SJCRH30 (cell line): ENCODE results near the gene SOX15. TPM values are rescaled to one million over a fixed set of nuclear protein-coding genes. Genes with fewer than 3 reads are reported as not detected.
"Not testable (repeated sequence)": the region's sequence is repeated elsewhere in the genome, so short reads cannot be mapped to it uniquely, and the experiment has no call there.

ENCODE experiments used
- DNase-seq, 2 experiments: peaks; one replicate each; pipeline ENCODE4 v3.0.0-alpha.2; 2015 to 2020
- H3K27ac ChIP-seq: fragments of 250-450 bp; sonication (Bioruptor Pico); 2 replicates; pipeline ENCODE4 v1.5.1; 2020; ENCODE audit warnings: mild to moderate bottlenecking, moderate library complexity
- H3K27me3 ChIP-seq: fragments of 250-450 bp; sonication (Bioruptor Pico); 2 replicates; pipeline ENCODE4 v1.5.1; 2020; ENCODE audit warnings: mild to moderate bottlenecking, moderate library complexity
- H3K36me3 ChIP-seq: fragments of 250-450 bp; sonication (Bioruptor Pico); 2 replicates; pipeline ENCODE4 v1.5.1; 2020; ENCODE audit warnings: mild to moderate bottlenecking, moderate library complexity
- H3K4me1 ChIP-seq: fragments of 250-450 bp; sonication (Bioruptor Pico); 2 replicates; pipeline ENCODE4 v1.5.1; 2020; ENCODE audit warnings: mild to moderate bottlenecking, moderate library complexity
- H3K4me3 ChIP-seq: fragments of 250-450 bp; sonication (Bioruptor Pico); 2 replicates; pipeline ENCODE4 v1.5.1; 2020; ENCODE audit warnings: mild to moderate bottlenecking, moderate library complexity
- H3K9me3 ChIP-seq: fragments of 250-450 bp; sonication (Bioruptor Pico); replicated peaks from 2 replicates; pipeline ENCODE4 v1.5.1; 2020; ENCODE audit warnings: mild to moderate bottlenecking, moderate library complexity
- total RNA-seq: library from RNA; depleted of rRNA; stranded (reverse); fragments of >200 nt; shearing (Covaris generic); gene quantifications from 2 replicates; pipeline ENCODE4 v1.2.3, GENCODE V29; 2014; rRNA removed

SOX15 gene
- 0.10 and 0.30 TPM in 2 replicates for total RNA-seq

DNA sequence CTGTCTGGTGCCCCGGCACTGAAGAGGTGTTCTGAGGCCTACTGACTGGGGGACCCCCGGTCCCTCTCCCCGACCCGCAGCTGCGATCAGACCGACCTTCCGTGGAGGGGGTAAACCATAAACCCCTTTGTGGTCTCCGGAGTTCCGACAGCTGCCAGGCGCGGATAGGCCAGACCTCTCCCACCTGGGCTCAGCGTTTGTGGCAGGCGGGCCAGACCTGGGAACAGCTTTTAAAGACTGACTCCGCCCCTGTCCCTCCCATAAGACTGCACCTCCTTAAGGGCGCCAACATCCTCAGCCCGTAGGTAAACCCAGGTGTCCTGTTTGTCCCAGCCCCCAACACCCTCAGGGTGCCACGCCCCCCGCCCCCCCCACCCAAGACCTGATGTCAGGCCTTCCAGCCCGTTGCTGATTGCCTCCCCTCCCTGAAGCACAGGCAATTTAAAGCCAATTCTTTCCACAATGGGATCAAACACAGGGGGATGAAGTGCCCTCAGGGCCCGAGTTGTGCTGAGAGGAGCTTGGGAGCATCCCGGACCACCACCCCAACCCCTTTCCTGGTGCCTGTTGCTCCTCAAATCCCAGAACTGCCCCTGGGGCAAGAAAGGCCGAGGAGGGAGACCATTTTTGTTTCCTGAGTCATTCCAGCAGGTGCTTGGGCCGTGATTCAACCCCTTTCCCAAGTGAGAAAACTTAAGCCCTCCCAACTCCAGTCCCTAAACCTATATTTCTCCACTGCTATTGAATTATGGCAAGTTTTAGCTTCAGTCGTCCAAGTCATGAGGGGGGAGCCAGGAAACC, at the start of gene SOX15:
TSS of gene SOX15 (minus strand) at position 204 of the 801 bp plus-strand sequence. CDS start 418 bp downstream, outside the sequence.
- H3K27me3 ChIP-seq = no peaks in the 10 kb centered on the region
- H3K36me3 ChIP-seq = peaks cover 37% of the 10 kb centered on the region

DNA sequence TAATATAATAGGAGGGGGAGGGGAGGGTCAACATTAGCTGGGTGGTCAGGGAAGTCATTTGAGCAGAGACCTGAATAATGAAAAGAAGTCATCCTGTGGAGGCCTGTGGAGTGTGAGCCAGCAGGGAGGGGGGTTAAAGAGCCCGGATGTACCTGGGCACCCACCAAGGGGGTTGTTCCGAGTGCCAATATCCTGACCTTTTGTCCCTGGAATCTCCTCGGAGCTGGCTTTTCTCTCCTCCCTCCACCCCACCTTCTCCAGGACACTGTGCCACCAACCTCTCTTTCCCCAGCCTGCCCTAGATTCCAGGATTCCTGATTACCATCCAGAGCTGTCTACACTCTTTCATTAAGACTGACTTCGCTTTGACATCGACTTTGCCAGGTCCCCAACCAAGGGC, 46.3 kb upstream of the SOX15 start:
- no peaks in the 10 kb centered on the region for H3K4me1 ChIP-seq
- DNase-seq = no peak
- no peak overlapping the region for H3K4me3 ChIP-seq
- H3K9me3 ChIP-seq = no peaks in the 10 kb centered on the region
- no peaks in the 10 kb centered on the region for H3K27me3 ChIP-seq
- no peaks in the 10 kb centered on the region for H3K36me3 ChIP-seq
- no peak overlapping the region for H3K27ac ChIP-seq

More for the DNA sequence above, at the start of gene SOX15:
- Histone ChIP-seq H3K4me1 (0 out of 2 replicates have a peak, but pooled peaks cover 2% of the 10 kb centered on the region), H3K4me3 (no peak within 1 kb of the TSS), H3K9me3 (no peaks in the 10 kb centered on the region), H3K27ac (peak within 1 kb of the TSS; percentile 14; the same call in 1 of the 2 replicates)
- DNase-seq = no peak

DNA sequence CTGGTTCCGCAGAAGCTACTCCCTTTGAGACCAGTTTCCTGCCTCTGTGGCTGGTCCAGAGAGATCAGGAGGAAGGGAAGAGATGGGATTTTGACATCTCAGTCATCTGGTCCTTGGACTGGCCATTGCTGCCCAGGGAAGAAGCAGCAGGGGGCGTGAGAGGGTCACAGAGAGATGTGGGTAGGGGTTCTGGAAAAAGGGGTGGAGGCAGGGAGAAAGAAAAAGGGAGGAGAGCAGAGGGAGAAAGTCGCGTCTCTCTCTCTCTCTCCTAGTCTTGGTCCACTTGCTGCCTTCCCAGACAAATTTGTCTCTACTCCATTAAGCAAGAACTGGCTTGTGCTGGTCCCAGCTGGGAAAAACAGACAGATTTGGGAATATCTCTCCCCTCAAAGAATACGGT, 44.5 kb upstream of the SOX15 start:
- H3K9me3 ChIP-seq = no peaks in the 10 kb centered on the region
- peak; percentile 63 to 70 for DNase-seq
- no peak overlapping the region for H3K27ac ChIP-seq
- H3K4me1 ChIP-seq = no peaks in the 10 kb centered on the region
- no peak overlapping the region for H3K4me3 ChIP-seq
- no peaks in the 10 kb centered on the region for H3K36me3 ChIP-seq
- no peaks in the 10 kb centered on the region for H3K27me3 ChIP-seq

DNA sequence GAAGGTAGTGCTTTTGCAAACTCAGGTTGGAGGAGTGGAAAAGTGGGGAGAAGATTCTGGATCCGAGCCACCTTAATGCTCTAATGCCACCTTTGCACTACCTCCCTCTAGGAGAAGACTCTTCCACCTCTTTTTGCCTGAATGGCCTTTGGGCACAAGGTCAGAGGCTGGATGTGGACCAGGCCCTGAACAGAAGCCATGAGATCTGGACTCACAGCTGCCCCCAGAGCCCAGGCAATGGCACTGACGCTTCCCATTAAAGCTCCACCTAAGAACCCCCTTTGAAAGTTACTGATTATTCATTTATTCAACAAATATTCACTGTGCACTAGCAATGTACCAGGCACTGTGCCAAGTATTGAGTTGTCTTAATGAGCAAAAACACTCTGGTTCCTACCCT, 43.2 kb upstream of the SOX15 start:
- Histone ChIP-seq H3K36me3 (no peaks in the 10 kb centered on the region), H3K9me3 (no peaks in the 10 kb centered on the region), H3K4me3 (no peak overlapping the region), H3K4me1 (no peaks in the 10 kb centered on the region), H3K27me3 (no peaks in the 10 kb centered on the region), H3K27ac (no peak overlapping the region)
- no peak for DNase-seq

DNA sequence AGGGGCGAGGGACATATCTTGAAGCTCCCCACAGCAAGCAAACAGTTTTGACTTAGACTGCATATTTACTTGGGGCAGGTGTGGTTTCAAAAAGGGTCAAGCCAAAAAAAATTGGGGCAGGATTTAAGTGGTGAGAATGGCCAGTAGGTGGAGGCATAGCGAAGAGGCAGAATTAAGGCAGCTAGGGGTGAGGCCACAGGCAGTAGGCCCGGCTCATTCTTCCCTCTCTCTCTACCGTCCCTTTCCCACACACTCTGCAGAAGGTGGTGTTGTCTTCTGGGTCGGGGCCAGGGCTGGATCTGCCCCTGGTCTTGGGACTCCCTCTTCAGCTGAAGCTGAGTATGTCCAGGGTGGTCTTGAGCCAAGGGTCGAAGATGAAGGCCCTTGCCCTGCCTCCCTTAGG, 42.6 kb upstream of the SOX15 start:
- peak; percentile 27 to 48 for DNase-seq
- Histone ChIP-seq H3K27me3 (no peaks in the 10 kb centered on the region), H3K4me3 (no peak overlapping the region), H3K27ac (no peak overlapping the region), H3K36me3 (no peaks in the 10 kb centered on the region), H3K4me1 (no peaks in the 10 kb centered on the region), H3K9me3 (no peaks in the 10 kb centered on the region)

DNA sequence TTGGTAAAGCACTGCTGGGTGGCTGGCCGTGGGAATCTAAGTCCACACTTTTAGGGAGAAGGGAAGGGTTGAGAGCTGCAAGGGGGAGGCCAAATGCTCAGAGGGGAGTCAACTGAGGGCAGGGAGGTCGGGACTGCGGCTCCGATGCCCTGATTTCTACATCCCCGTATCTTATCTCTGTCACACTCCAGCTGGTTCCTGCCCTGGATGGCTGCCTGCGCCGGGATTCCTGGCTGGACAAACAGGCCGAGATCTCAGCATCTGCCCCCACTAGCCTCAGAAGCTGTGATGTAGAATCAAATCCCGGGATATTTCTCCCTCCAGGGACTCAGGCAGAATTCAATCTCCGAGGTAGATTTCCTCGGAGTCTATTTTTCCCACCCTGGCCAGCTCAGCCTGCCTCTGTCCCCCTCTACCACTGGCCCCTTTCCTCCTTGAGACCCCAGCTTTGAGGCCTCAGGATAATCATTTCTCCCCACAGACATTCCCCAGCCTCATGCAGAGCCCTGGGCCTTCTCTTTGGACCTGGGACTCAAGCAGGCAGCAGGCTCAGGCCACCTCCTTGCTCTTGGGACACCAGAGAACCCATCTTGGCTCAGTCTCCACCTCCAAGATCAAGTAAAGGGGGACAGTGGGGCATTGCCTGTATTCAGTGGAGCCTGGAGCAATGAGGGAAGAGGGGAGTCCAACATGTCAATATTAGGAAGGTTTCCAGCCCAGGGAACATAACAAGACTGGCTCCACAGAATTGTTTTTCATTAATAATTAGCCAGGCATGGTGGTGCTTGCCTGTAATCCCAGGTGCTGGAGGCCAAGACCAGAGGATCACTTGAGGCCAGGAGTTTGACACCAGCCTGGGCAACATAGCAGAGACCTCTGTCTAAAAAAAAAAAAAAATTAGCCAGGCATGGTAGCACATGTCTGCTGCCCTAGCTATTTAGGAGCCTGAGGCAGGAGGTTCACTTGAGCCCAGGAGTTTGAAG, 41.8 kb upstream of the SOX15 start:
- no peaks in the 10 kb centered on the region for H3K27me3 ChIP-seq
- no peaks in the 10 kb centered on the region for H3K36me3 ChIP-seq
- H3K4me3 ChIP-seq = no peak overlapping the region
- H3K9me3 ChIP-seq = no peaks in the 10 kb centered on the region
- H3K4me1 ChIP-seq = no peaks in the 10 kb centered on the region
- DNase-seq = no peak
- no peak overlapping the region for H3K27ac ChIP-seq

DNA sequence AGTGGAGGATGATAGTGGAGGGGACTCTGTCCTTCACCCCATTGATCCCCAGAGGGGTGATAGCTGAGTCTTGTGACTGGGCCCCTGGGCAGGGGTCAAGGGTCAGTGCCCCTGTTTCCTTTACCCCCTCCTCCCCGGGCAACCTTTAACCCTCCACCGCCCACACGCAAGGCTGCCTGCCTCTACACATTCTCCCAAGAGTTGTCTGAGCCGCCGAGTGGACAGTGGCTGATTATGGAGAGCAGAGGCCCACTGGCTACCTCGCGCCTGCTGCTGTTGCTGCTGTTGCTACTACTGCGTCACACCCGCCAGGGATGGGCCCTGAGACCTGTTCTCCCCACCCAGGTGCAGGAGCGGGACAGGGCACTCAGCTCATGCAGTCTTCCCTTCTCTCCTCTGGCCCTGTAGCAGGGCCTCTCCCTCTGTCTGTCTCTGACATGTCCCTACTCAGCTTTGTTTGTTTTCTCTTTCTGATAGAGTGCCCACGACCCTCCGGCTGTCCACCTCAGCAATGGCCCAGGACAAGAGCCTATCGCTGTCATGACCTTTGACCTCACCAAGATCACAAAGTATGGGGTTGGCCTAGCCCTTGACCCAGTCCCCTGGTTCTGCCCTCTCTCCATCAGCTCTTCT, 40.2 kb upstream of the SOX15 start, which contains the start of gene SHBG:
TSS of gene SHBG (plus strand) at position 197 of the 633 bp plus-strand sequence. CDS start at position 235, 38 bp downstream.
- Histone ChIP-seq H3K4me1 (no peaks in the 10 kb centered on the region), H3K4me3 (no peak within 1 kb of the TSS), H3K27me3 (no peaks in the 10 kb centered on the region), H3K36me3 (no peaks in the 10 kb centered on the region), H3K27ac (no peak within 1 kb of the TSS), H3K9me3 (no peaks in the 10 kb centered on the region)
- no peak for DNase-seq

DNA sequence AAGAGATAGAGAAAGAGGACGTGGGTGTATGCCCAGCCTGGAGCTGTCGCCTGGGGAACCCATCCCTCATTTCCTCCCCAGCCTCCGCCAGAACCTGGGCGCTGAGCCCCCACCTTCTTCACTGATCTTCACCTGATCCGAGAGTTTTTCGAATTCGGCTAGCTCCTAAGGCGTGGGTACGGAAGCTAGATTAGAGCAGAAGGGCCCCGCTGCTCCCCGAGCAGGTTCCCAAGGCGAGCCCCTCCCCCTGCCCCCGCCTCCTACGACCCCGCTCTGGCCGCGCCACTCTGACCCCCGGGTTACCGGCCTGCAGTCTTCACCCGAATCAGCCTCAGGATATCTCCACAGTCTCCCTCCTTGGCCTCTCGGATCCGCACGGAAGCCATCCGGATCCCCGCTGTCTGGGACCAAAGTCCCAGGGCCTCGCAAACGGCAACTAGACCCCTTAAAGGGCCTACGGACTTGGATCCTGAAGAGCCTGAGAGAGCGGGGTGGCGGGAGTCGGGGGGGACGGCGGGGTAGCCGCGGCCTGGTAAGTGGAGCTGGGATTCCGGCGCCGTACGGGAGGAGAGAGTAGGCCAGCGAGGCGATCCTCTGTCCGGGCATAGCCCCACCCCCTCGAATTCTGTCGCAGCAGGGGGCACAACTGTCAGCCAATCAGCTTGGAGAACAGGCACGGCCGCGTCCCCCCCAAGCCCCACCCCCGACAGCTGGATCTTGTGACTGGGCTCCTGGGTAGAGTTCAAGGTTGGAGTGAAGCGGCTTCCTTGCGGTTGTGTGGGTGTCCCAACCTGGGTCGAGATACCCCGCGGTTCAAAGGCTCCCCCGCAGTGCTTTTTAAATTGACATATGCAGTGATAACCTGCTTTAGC, 37.6 kb upstream of the SOX15 start, which contains the start of gene SAT2:
TSS of gene SAT2 (minus strand) at position 572 of the 872 bp plus-strand sequence. CDS start at position 386, 186 bp downstream.
- H3K4me3 ChIP-seq = peak within 1 kb of the TSS; percentile 77
- H3K9me3 ChIP-seq = no peaks in the 10 kb centered on the region
- DNase-seq = peak; percentile 92 to 94
- no peaks in the 10 kb centered on the region for H3K36me3 ChIP-seq
- H3K27ac ChIP-seq = peak within 1 kb of the TSS; percentile 74
- H3K4me1 ChIP-seq = no peaks in the 10 kb centered on the region
- H3K27me3 ChIP-seq = no peaks in the 10 kb centered on the region

DNA sequence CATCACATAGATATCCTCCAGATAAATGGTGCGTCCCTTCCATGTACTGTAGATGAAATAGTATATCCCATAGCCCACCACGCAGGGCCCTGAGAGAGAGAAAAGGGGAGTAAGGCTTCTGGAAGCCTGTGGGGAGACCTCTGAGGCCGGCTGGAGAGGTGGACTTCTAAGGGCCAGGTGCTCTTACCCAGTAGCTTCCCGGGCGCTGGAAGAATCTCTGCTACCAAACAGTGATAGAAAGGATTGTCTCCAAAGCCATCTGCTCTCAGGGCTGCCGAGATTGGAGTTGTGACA, 37.0 kb upstream of the SOX15 start:
- no peak for DNase-seq
- Histone ChIP-seq H3K36me3 (no peaks in the 10 kb centered on the region), H3K27ac (peak overlapping the region; percentile 74; the same call in 1 of the 2 replicates), H3K27me3 (no peaks in the 10 kb centered on the region), H3K9me3 (no peaks in the 10 kb centered on the region), H3K4me3 (peak overlapping the region; percentile 77), H3K4me1 (no peaks in the 10 kb centered on the region)

DNA sequence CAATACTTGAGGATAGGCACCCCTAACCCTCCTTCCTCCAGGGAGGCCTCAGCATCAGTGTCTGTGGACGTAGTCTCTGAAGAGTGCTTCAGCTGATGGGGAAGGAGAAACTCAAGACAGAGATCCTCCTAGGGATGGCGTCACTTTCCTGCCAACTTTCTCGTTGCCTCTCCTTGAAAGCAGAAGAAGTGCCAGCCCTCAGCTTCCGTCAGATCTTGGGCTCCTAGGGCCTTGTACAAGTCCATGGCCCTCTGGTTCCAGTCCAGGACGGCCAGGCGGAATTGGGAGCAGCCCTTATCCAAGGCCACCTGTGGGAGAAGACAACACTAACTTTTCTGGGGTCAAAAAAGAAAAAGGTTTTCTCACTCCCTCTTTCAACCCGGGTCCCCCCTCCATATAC, 36.4 kb upstream of the SOX15 start:
- Histone ChIP-seq H3K27ac (no peak overlapping the region), H3K4me3 (no peak overlapping the region), H3K4me1 (no peaks in the 10 kb centered on the region), H3K9me3 (no peaks in the 10 kb centered on the region), H3K27me3 (no peaks in the 10 kb centered on the region), H3K36me3 (no peaks in the 10 kb centered on the region)
- no peak for DNase-seq

DNA sequence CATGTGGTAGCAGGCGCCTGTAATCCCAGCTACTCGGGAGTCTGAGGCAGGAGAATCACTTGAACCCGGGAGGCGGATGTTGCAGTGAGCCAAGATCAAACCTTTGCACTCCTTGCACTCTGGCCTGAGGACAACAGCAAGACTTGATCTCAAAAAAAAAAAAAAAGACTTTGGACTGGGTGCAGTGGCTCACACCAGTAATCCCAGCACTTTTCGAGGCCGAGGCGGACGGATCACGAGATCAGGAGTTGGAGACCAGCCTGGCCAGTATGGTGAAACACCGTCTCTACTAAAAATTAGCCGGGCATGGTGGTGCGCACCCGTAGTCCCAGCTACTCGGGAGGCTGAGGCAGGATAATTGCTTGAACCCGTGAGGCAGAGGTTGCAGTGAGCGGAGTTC, 35.9 kb upstream of the SOX15 start:
- DNase-seq, H3K4me3 ChIP-seq, H3K9me3 ChIP-seq, H3K36me3 ChIP-seq, H3K27ac ChIP-seq, H3K4me1 ChIP-seq, H3K27me3 ChIP-seq: not testable (repeated sequence)

DNA sequence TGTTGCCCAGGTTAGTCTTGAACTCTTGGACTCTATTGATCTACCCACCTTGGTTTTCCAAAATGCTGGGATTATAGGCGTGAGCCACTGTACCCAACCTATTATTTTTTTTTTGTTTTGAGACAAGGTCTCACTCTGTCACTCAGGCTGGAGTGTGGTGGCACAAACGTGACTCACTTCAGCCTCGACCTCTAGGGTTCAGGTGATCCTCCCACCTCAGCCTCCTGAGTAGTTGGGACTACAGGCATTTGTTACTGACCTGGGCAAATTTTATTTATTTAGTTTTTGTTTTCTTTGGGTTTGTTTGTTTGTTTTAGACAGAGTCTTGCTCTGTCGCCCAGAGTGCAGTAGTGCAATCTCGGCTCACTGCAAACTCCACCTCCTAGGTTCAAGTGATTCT, 33.8 kb upstream of the SOX15 start:
- H3K36me3 ChIP-seq = no peaks in the 10 kb centered on the region
- no peak overlapping the region for H3K27ac ChIP-seq
- DNase-seq = no peak
- H3K4me1 ChIP-seq = no peaks in the 10 kb centered on the region
- no peak overlapping the region for H3K4me3 ChIP-seq
- H3K9me3 ChIP-seq = no peaks in the 10 kb centered on the region
- H3K27me3 ChIP-seq = no peaks in the 10 kb centered on the region

DNA sequence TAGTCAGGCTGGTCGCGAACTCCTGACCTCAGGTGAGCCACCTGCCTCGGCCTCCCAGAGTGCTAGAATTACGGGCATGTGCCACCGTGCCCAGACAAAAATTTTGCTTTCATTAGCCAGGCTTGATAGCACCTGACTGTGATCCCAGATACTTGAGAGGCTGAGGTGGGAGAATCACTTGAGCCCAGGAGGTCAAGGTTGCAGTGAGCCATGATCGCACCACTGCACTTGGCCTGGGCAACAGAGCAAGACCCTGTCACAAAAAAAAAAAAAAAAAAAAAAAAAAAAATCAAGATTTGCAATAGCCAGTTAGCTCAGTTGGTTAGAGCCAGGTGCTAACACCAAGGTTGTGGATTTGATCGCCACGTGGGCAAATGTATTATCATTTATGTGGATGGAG, 30.9 kb upstream of the SOX15 start:
- Histone ChIP-seq H3K27me3 (no peaks in the 10 kb centered on the region), H3K4me1 (no peaks in the 10 kb centered on the region), H3K9me3 (no peaks in the 10 kb centered on the region), H3K4me3 (no peak overlapping the region), H3K36me3 (no peaks in the 10 kb centered on the region), H3K27ac (no peak overlapping the region)
- DNase-seq = no peak

DNA sequence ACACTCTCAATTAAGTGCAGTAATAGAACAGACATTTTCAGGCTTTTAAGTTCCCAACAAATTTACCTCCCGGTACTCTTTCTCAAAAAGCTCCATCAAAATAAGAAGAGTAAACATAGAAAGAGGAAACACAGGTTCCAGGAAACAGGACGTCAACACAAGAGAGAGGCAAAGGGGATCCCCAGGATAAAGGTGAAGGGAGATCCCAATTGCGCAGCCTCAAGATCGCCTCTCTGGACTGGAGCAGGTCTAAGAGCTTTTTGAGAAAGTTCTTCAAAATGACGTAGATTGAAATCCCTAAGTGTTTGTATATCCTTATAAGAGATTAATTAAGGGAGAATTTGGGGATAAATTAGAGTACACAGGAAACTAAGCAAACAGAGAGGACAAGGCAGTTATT, 28.7 kb upstream of the SOX15 start:
- Histone ChIP-seq H3K36me3 (no peaks in the 10 kb centered on the region), H3K27me3 (no peaks in the 10 kb centered on the region), H3K4me1 (peaks cover 3% of the 10 kb centered on the region; the same call in 1 of the 2 replicates), H3K27ac (no peak overlapping the region), H3K4me3 (no peak overlapping the region), H3K9me3 (no peaks in the 10 kb centered on the region)
- DNase-seq = no peak
